Bone marrow (tissue), 2 donors: Measurements from ENCODE around the gene MRPS6.

ENCODE experiments used
- DNase-seq, 2 donors: peaks; one replicate each; lab custom pipeline; 2025; lab: John Stamatoyannopoulos, UW

The MRPS6 gene

GRCh38 chr21:34180407-34180806 is 107.0 kb downstream of the MRPS6 start:
- DNase-seq: no peak

GRCh38 chr21:34180826-34181359 is 107.5 kb downstream of the MRPS6 start:
- DNase-seq: no peak

- no peak for DNase-seq
Observed at GRCh38 chr21:34181431-34182039, 108.2 kb downstream of the MRPS6 start.

- DNase-seq: no peak
Observed at GRCh38 chr21:34182436-34182835, 109.1 kb downstream of the MRPS6 start.

- no peak for DNase-seq
Observed at GRCh38 chr21:34183331-34183928, 110.1 kb downstream of the MRPS6 start.

GRCh38 chr21:34184232-34184631 is 110.9 kb downstream of the MRPS6 start:
- DNase-seq: no peak

GRCh38 chr21:34185026-34185750 is 111.8 kb downstream of the MRPS6 start:
- no peak for DNase-seq

GRCh38 chr21:34186109-34186719 is 112.8 kb downstream of the MRPS6 start:
- DNase-seq: no peak

- DNase-seq: no peak
Observed at GRCh38 chr21:34187935-34188334, 114.6 kb downstream of the MRPS6 start.

- no peak for DNase-seq
Observed at GRCh38 chr21:34189506-34189905, 116.1 kb downstream of the MRPS6 start.

GRCh38 chr21:34190576-34191321 is 117.4 kb downstream of the MRPS6 start:
- DNase-seq: no peak

- no peak for DNase-seq
Observed at GRCh38 chr21:34191876-34192275, 118.5 kb downstream of the MRPS6 start.
